AG20443 (cell line): Measurements from ENCODE around the gene KCNIP4.
A peak's percentile ranks its signal among the peaks of the same experiment; 100 is the strongest.
"Not testable (repeated sequence)": the region's sequence is repeated elsewhere in the genome, so short reads cannot be mapped to it uniquely, and the experiment has no call there.

Experiments used
- DNase-seq: peaks from one replicate; pipeline ENCODE4 v3.0.0; 2012; ENCODE audit warnings: low spot score, mixed read lengths

KCNIP4 gene

DNA sequence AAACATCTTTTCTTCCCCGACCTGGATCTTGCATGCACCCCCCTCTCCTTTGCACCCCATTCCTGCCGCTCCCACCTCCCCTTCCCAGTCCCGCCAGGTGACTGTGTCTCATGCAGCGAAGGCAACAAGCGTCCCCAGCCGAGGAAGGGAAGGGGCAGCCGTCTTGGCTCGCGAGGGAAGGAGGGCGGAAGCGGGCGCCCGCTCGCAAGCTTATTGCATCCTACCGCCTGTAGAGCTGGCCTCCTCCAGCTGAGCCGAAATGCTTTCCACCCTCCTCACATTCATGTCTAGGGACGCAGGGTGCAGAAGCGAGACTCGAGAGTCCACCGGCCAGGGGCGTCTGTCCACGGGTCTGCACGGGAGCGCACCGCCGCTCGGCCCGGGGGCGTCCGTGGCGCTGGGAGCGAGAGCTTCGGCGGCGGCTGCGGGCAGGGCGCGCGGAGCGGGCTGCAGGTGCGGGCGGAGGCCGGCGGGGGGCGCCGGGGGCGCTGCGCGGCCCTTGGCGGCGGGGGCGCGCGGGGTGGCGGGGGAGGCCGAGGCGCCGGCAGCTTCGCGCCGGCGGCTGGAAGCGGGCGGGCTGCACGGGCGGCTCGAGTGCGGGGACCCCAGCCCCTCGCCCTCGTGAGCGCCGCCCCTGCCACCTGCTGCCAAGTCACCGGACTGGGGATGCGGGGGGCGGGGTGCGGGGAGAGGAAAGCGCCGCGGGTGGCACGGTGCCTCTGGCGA lies at the start of gene KCNIP4:
Gene KCNIP4, minus strand, starts transcription at position 426 of the 726 bp plus-strand sequence.
- DNase-seq: peak; percentile 61

DNA sequence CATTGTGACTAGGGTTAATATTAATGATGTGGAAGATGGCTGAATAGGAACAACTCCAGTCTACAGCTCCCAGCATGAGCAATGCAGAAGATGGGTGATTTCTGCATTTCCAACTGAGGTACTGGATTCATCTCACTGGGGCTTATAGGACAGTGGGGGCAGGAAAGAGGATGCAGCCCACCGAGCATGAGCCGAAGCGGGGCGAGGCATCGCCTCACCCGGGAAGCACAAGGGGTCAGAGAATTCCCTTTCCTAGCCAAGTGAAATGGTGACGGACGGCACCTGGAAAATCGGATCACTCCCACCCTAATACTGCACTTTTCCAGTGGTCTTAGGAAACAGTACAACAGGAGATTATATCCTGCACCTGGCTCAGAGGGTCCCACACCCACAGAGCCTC lies 48.0 kb upstream of the KCNIP4 start:
- not testable (repeated sequence) for DNase-seq

DNA sequence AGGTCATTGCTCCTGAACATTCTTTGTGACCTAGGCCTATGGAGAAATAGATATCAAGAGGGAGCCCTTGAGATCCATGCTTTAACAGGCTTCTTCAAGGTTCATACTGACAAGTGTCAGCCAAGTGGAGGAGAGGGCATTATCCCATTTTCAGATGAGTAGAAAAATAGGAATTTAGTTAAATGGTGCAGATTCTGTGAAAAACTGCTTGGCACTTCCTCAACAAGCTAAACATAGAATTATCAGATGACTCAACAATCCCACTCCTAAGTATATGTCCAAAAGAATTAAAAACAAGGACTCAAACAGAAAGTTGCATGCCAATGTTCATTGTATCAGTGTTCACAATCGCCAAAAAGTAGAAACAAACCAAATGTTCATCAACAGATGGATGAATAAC lies 43.8 kb upstream of the KCNIP4 start:
- DNase-seq: no peak

DNA sequence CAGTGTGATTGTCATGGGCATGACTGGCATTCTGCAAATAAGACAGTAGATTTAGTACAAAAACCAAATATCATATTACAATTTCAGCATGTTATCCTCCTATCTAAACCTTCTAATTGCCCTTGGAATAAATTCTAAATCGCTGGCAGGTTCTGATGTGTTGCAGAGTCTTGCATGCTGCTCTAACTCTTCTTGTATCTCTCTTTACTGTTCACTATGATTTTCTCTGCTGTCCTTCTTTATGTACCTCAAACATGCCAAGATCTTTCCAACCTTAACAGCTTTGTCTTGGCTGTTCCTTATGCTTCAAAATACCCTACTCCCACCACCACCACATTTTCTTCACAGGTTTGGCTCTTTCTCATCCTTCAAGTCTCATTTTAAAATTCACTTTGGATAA lies 43.0 kb upstream of the KCNIP4 start:
- no peak for DNase-seq

DNA sequence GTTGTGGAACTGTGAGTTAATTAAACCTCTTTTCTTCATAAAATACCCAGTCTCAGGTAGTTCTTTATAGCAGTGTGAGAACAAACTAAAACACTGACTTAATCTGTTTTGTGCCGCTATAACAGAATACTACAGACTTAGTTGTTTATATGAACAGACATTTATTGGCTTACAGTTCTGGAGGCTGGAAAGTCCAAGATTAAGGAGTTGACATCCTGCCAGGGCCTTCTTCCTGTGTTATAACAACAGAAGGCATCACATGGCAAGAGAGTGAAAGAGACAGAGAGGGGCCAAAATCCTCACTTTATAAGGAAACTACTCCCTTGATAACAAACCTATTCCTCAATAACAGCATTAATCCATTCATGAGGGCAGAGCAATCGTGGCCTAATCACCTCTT lies 42.5 kb upstream of the KCNIP4 start:
- no peak for DNase-seq

DNA sequence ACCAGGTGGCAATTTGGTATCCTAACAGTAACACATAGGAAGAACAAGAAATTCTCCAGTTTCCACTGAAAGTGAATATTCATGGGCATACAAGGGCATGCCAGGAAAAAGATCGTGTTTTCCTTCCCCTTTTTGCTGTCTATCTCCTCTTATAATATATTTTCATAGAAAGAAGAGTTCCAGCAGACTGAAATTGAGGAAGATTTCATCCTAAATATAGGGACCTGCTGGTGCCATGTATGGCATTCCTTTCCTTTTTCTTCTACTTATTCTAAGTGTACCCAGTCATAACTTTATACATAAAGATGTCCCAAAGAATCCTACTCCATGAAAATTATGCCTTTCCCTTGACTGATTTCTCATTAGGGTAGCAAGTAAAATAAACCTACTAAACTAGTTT lies 40.8 kb upstream of the KCNIP4 start:
- no peak for DNase-seq

DNA sequence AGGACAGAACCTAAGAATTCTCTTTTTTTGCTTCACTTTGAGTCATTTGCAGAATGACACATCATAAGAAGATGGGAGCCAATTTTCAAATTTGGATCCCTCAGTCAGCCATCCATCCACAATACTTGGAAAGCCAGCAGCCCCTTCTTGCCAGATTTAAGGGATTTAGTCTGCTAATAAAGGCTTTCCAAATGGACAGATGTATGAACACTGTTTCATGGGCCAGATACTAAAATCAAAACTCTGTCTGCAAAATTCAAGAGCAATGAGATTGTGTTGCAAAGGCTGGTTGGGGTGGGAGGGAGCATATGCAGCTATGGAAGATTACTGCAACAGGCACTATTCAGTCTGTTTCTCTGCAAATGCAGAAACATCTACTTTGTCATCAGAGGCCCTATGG lies 37.7 kb upstream of the KCNIP4 start:
- no peak for DNase-seq

DNA sequence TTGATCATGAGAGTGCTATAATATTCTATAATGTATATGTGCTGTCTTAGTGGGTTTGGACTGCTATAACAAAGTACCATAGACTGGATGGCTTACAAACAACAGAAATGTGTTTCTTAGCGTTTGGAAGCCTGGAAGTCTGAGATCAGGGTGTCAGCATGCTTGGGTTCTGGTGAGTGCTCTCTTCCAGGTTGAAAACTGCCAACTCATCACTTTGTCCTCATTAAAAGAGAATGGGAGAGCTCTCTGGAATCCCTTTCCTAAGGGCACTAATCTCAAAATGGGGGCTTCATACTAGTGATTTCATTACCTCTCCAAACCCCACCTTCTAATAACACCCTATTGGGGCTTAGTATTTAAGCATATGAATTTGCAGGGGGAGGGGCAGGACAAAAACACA lies 33.5 kb upstream of the KCNIP4 start:
- DNase-seq: no peak

DNA sequence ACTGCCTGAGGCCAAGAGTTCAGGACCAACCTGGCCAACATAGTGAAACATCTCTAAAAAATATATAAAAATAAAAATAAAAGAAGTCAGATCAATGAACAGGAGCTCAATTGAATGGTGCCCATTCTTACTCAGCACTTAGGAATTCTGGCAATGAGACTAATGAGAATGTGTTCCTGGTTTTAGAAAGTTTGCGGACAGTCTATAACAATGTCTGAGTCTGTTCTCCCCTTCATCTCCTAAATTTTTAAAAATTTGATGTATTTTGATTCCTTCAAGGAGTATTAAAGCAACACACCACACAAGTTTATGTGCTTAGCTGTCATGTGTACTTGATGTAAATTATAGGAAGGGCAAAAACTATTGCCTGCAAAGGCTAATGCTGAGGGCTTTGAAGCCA lies 30.6 kb upstream of the KCNIP4 start:
- no peak for DNase-seq

DNA sequence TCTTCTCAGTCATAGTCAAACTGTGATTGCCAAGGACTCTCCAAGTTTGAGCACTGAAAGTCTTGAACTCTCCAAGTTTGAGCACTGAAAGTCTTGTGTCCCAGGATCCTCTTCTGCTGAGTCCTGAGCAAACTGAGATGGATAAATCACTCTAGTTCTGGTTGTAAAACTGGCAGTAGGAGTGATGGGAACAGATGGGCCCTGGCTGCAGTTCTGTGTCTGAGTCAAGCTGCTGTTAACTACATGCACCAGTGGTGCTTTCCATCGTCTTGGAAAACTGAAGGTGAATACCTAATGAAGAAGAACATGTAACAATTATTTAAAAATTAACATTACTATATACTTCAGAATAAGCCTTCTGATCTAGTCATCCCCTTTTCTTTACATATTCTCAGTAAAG lies 27.6 kb upstream of the KCNIP4 start:
- DNase-seq: no peak

DNA sequence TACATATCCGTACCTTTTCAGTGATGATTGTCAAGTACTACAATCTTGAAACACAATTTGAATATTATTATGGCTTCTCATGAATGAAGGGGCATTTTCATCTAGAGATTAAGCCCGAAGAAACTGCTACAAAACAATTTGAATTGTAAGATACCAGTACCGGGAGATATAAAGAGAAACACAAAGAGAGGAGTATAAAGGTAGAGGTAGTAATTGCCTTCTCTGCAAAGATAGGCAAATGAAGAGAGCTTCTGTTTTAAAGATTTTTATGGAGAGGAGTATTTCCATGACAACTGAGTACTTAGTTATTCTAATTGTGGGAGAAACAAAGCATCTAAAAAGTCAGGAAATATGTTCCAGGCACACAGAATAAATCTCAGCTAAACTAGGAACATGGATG lies 25.3 kb upstream of the KCNIP4 start:
- DNase-seq: no peak

DNA sequence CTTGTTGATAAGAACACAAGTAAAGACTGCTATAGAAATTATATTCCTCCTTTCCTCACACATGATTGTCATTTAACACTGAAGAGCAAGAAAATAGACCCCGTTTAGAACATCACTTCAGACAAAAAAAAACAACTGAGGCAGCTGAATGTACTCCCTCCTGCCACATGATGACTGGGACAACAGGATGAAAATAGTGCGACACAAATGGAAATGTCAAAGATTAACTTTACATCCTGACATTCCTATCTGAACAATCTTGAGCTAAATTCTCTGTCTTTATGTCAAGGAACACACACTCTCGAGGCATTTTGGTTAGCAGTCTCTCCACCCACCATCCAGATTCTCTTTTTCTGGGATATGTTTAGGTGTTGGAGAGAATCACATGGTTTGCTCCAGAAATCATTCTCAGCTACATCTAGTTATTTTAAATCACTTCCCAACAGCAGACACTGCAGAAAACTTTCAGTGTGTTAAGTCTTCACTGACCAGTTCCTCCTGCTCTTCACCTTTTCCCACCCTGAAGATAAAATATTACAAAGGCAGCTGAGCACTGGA lies 16.3 kb upstream of the KCNIP4 start:
- no peak for DNase-seq

DNA sequence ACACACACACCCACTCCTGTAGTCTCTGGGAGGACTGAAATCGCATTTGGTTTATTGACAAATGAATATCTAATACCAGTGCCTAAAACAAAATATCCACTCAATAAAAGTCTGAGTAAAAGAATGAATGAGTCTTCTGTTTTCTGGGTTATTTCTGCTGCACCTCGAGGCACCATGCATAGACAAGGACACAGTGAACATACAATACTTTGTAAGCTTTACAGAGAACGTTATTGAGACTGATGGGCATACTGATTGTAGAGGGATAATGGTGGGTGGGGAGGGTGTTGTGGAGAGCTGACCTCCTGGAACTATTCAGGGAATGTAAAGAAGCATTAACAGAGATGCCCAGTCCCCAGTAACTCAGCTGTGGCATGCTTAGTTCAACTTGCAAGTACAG lies 14.1 kb upstream of the KCNIP4 start:
- DNase-seq: no peak

DNA sequence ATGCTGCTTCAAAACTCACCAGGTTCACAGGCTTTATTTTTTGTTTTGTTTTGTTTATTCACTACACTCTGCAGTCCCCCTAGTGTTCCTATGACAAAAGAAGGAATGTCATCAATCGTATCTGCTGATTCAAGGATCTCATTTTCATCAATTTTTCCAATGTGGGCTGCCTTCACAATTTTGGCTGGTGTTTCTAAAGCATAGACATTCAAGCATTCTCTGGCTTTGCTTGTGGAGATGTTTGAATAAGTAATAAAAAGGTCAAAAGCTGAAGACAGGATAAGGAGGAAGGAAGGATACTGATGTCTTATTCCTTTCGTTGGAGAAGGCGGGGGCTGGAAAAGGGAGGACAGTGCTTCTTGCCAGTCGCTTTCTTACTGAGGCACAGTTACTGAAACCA lies 12.2 kb upstream of the KCNIP4 start:
- no peak for DNase-seq

DNA sequence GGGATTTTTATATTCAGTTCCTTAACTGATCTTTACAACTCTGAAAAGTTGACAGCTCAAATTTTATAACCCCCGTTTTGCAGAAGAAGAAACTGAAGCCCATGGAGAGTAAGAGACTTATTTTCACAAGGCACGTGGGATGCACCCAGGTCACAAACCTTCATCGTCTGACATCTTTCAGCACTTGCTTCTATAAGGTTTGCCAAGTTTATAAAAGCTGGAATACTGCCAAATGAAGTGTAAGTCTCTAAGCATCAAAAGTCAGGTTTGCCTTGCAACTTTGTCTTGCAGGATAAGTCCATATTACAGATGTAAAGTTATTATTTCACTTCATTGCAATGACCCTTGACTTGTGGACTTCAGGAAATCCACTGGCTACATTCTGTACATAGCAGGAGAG lies 6.3 kb upstream of the KCNIP4 start:
- DNase-seq: no peak

DNA sequence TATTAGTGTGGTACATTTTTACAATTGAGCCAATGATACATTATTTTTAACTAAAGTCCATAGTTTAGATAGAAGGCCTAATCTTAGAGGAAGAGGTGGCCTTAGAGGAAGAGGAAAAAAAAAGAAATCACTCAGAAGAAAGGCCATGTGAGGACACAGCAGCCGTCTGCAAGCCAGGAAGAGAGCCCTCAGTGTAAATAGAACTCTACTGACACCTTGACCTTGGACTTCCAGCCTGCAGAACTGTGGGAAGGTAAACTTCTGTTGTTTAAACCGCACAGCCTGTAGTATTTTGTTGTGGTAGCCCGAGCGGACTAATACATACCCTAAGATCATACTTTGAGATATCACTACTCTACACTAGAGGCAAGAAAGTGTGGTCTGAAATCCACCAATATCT lies 5.1 kb upstream of the KCNIP4 start:
- no peak for DNase-seq

DNA sequence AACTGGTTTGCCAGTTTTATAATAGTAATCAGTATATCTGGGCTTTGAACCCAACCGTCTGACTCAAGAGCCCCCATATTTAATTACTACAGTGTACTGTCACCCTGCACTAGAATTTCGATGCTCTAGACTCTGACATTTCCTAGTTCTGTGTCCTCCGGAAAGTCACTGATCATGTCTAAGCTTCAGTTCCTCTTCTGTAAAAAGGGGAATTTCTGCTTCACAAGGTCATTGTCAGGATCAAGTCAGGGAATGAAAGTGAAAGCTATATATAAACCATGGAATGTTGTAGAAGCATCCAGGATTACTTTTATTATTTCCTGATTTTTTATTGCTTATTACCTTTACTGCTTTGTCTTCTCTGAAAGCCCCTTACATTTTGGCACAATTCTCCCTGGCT lies 4.0 kb upstream of the KCNIP4 start:
- DNase-seq: no peak

DNA sequence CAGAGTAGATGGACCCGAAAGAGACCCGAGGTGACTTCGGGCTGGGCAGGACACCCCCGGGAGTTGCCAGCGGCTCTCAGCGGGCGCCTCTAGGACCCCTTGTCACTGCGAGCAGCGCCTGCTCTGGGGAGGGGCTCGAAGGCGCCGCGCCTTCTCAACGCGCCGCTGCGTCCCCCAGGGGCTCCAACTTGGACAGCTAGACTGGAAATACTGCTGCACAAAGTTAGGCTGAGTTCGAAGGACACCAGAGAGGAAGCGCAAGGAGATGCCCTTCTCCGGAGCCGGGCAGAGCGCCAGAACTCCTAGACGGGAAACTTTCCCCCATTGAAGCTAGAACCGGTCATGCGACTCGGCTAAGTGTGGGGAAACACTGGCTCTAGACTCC lies 493 bp upstream of the KCNIP4 start:
- DNase-seq: no peak

DNA sequence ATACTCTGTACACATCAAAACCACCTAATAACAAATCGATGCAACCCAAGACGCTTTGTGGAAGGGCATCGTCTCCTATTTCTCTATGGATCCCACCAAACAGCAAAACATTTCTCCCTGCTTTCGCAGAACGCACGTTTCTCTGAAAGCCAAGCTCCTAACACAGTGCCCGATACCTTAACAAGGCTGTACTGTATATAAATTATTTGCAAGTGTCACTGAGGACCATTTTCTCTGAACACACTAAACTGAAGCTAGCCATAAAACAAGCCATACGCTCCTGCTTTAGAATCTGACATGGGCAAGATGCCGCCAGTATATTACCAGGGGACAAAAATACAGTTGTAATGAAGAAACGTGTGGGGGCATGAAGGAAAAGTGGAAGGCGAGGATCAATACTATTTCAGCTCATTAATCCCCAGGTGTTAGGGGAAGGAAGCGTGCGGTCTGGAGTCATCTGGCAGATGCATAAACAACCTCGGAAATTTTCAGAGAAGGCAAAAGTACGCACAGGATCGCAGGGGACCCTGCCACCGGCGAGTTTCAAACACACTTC lies 703 bp downstream of the KCNIP4 start:
- no peak for DNase-seq

DNA sequence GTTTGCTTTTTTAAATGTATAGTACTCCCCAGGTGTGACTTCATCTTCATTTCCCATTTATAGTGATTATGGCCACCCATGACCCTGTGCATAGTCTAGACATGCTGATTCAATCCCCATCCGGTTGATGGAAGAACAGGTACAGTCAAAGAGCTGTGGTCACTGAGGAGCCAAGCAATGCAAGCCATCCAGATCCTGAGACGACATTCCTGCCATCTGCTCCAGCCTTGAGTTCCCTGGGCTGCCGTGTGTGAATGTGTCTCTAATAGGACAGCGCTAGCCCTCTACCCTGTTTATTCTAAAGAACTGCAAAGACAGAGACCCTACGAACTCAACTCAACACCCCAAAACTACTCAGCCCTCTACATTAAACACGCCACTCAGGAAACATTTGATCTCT lies 1.7 kb downstream of the KCNIP4 start:
- DNase-seq: no peak

DNA sequence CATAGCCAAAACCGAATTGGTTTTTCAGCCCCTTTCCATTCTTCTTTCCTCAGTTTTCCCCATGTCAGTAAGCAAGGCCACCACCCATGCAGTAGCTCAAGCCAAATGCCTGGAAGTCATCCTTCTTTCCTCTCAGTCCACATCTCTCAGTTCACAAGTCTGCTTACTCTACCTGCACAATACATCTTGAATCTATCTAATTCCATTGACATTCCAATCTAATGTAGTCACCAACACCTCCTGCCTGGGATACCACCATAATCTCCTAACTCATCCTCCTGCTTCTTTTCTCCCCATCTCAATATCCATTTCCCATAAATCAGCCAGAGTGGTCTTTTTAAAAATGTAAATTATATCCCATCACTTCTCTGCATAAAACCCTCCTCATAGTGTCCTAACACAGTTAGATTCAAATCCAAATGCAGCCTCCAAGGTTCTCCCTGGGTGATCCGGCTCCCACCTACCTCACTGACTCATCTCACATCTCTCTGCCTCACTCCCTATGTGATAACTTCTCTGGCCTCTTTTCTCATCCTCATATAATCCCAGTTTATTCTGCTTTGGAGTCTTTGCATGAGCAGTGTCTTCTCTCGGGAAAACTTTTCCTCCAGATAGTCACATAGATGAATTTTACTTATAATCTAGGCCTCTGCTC lies 26.9 kb downstream of the KCNIP4 start:
- no peak for DNase-seq

DNA sequence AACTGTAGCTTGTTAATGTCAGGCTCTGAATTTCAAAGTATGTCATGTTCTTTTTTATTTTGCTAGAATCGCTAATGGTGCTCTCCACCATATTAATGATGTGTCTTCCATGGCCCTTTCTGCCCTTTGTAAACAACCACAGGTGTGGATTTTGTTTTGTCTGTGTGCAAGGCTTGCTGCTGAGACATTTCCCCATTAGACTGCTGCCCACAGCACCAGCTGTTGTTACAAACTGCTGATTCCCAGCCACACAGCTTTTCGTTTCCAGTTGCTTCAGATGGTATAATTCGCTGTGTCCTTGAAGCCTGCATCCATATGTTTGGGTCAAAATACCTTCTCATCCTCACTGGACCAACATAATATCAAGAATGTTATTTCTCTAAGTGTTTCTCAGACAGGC lies 32.8 kb downstream of the KCNIP4 start:
- no peak for DNase-seq

DNA sequence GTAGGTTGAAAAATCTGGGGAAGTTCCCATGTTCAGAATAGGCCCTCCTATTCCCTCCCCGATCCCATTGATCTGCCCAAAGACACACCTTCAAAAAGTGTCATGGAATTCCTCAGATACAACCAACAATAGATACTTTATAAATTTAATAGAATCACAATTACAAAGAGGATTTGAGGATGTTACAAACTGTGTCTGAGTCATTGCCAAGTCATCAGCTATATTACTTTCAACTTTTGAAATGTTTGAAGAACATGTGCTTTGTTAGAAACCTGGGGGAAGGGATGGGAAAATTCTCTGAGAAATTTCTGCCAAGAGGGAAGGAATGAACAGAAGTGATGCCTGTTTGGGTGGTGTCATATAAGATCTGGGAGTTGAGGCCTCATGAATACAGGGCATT lies 46.7 kb downstream of the KCNIP4 start:
- DNase-seq: no peak

DNA sequence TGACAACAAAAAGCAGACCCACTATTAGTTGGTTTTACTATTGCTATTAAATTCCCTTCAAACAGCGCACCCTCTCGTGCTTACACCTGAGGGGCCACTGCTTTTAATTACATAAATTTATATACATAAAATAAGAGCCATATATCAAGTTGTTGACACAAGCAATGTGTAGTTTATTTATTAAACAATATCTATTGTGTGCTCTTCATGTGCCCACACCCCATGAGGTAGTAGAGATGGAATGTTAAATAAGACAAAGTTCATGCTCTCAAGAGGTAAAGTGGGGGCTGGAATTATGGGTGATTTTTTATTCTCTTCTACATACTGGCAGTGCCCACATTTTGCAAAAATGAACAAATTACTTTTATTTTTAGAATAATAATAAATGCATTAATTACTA lies 47.3 kb downstream of the KCNIP4 start:
- DNase-seq: no peak
